ENCODE results near the gene EEFSEC.

The EEFSEC gene

GRCh38 chr3:128402319-128402718, 249.0 kb downstream of the EEFSEC start:
- DNase-seq: no peak

GRCh38 chr3:128402998-128403397, 249.7 kb downstream of the EEFSEC start:
- no peak for DNase-seq

GRCh38 chr3:128404276-128405068, 251.2 kb downstream of the EEFSEC start:
- no peak for DNase-seq

GRCh38 chr3:128405554-128406277, 252.4 kb downstream of the EEFSEC start:
- no peak for DNase-seq

GRCh38 chr3:128407247-128407646, 254.0 kb downstream of the EEFSEC start:
- no peak for DNase-seq

GRCh38 chr3:128408012-128408692, 254.9 kb downstream of the EEFSEC start:
- no peak for DNase-seq

GRCh38 chr3:128408693-128409623, 255.7 kb downstream of the EEFSEC start:
- no peak for DNase-seq

GRCh38 chr3:128409624-128410581, 256.6 kb downstream of the EEFSEC start:
- no peak for DNase-seq

- DNase-seq: no peak
Observed at GRCh38 chr3:128410669-128411573, 257.6 kb downstream of the EEFSEC start.

- no peak for DNase-seq
Observed at GRCh38 chr3:128411574-128412064, 258.3 kb downstream of the EEFSEC start.

- no peak for DNase-seq
Observed at GRCh38 chr3:128412180-128413002, 259.1 kb downstream of the EEFSEC start.

GRCh38 chr3:128413003-128413370, 259.7 kb downstream of the EEFSEC start:
- no peak for DNase-seq

GRCh38 chr3:128413413-128414205, 260.3 kb downstream of the EEFSEC start:
- DNase-seq: no peak

- DNase-seq: no peak
Observed at GRCh38 chr3:128415200-128415772, 262.0 kb downstream of the EEFSEC start.

GRCh38 chr3:128415773-128416577, 262.7 kb downstream of the EEFSEC start:
- no peak for DNase-seq

- DNase-seq: no peak
Observed at GRCh38 chr3:128416578-128417211, 263.4 kb downstream of the EEFSEC start.

GRCh38 chr3:128418900-128419299, 265.6 kb downstream of the EEFSEC start:
- DNase-seq: no peak
